GM06990 (cell line): ENCODE measurements around the gene RASSF6.

ENCODE experiments used
- DNase-seq: peaks from one replicate; pipeline ENCODE4 v3.0.0-alpha.2; 2011; ENCODE audit not compliant: insufficient read length; ENCODE audit errors: extremely low read depth
- H3K27me3 ChIP-seq: replicated peaks from 2 replicates; pipeline ENCODE4 v1.6.0; 2011; ENCODE audit warnings: low read length; ENCODE audit not compliant: control insufficient read depth, insufficient read depth
- H3K36me3 ChIP-seq: 2 replicates; pipeline ENCODE4 v1.5.1; 2011; ENCODE audit warnings: low read length; ENCODE audit not compliant: control insufficient read depth, insufficient read depth
- H3K4me3 ChIP-seq: replicated peaks from 2 replicates; pipeline ENCODE4 v1.5.1; 2011; ENCODE audit warnings: low read depth, mild to moderate bottlenecking, control low read depth, low read length
- TF ChIP-seq, protein P1 (sequence below): IDR thresholded peaks from 2 replicates; pipeline ENCODE4 v1.5.1; 2011; ENCODE audit warnings: low read length, control low read depth, mild to moderate bottlenecking, inconsistent platforms; ENCODE audit not compliant: insufficient read depth, poor library complexity, severe bottlenecking

The RASSF6 gene

DNA sequence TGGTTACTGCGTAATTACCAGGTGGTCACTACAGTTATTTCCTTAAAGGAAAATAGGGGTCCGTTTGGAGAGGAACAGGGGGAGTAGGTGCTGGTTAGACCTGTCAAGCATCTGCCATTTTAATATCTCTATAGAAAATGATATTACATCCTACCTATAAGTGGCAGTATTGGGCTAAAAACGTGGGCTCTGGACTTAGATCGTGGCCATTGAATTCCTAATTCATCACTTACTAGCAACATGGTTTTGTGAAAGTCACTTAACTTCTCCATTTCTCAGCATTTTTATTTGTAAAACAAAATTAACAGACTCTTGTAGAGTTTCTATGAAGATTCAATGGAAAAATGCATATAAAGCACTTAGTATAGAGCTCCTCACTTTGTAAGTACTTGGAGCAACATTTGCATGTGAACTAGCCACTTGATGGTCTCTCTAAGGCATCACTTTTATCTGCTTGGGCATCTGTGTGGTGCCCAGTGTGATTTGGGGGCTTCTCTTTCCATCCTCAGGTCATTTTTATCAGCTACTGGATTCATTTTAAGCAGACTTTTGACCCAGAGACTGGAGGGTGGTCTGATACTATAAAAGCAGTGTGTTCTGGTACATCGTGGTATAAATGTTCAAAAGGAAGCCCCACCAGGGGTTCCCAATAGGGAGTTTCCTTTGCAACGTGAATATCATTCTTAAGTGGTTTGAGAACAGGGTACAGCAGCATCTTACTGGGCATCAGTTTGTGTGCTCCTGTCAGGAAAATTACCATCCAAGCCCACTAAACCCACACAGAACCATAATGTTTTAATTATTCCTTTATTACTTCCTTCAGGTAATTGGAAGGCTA lies 42.7 kb upstream of the RASSF6 start:
- H3K27me3 ChIP-seq: no peaks in the 10 kb centered on the region
- DNase-seq: no peak
- no peak overlapping the region for H3K4me3 ChIP-seq
- H3K36me3 ChIP-seq: no peaks in the 10 kb centered on the region
- TF ChIP-seq, protein P1, sequence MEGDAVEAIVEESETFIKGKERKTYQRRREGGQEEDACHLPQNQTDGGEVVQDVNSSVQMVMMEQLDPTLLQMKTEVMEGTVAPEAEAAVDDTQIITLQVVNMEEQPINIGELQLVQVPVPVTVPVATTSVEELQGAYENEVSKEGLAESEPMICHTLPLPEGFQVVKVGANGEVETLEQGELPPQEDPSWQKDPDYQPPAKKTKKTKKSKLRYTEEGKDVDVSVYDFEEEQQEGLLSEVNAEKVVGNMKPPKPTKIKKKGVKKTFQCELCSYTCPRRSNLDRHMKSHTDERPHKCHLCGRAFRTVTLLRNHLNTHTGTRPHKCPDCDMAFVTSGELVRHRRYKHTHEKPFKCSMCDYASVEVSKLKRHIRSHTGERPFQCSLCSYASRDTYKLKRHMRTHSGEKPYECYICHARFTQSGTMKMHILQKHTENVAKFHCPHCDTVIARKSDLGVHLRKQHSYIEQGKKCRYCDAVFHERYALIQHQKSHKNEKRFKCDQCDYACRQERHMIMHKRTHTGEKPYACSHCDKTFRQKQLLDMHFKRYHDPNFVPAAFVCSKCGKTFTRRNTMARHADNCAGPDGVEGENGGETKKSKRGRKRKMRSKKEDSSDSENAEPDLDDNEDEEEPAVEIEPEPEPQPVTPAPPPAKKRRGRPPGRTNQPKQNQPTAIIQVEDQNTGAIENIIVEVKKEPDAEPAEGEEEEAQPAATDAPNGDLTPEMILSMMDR: peak; percentile 42

DNA sequence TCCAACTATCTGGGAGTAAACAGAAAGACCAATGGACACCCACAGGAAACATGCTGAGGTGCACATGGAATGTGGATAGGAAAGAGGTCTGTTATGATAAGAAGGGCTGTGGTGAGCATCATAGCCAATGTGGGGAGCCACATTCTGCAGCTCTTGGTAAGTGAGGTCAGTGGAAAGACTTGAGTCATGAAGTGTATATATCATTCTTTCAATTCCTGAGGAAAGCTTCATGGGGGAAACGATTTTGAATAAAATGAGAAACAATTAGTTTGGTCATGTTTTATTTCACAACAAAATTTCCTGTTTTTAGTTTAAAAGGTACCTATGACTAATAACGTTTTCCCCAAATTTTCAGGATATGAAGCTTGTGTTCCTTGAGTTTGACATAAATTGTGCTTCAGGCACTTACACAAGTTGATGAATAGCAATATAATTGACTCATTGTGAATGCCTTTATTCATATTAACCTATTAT lies 41.4 kb upstream of the RASSF6 start:
- Histone ChIP-seq H3K27me3 (no peaks in the 10 kb centered on the region), H3K36me3 (no peaks in the 10 kb centered on the region), H3K4me3 (no peak overlapping the region)
- no peak for DNase-seq
- TF ChIP-seq, protein P1: no peak

DNA sequence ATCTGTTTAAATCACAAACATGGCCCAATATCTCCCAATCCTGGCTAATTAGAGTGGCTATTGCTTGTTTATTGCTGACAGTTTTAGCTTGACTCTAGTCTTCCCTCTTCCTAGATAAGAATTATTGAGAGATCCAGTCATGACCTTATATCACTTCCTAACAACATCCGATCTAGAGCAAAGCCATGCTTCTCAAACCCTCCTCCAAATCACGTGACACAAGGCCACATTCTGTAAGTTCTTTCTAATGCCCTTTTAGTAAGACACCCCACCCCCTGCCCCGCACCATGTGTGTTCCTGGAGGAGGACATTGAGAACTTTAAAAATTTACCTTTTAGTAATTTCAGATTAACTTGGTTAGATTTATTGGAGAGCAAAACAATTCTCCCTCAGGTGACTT lies 40.6 kb upstream of the RASSF6 start:
- TF ChIP-seq, protein P1: no peak
- Histone ChIP-seq H3K27me3 (no peaks in the 10 kb centered on the region), H3K4me3 (no peak overlapping the region), H3K36me3 (no peaks in the 10 kb centered on the region)
- no peak for DNase-seq

DNA sequence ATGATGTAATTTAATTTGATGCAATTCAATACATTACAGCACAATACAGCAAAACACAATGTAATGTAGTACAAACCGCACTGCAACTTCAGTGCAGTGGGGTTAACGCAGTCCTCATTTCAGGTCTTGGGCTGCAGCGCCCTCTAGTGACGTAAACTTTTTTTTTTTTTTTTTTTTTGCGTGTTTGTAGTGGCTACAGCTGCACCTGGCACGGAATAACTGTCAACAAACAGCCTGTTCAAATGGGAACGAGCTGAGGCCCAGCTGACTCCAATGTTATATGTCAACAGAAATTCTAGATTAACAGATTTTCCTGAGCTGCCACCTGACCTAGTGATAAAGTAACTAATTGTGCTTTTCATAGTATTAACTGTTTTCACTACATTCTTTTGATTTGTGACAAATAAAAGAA lies 33.5 kb upstream of the RASSF6 start:
- Histone ChIP-seq H3K4me3 (no peak overlapping the region), H3K27me3 (no peaks in the 10 kb centered on the region), H3K36me3 (no peaks in the 10 kb centered on the region)
- DNase-seq: peak; percentile 39
- TF ChIP-seq, protein P1: peak; percentile 45

- Histone ChIP-seq H3K4me3 (no peak overlapping the region), H3K27me3 (no peaks in the 10 kb centered on the region), H3K36me3 (no peaks in the 10 kb centered on the region)
- no peak for DNase-seq
- TF ChIP-seq, protein P1: no peak
Measured at GRCh38 chr4:73650250-73650649, 30.0 kb upstream of the RASSF6 start.
